Measurements from ENCODE around the gene CEMIP. TPM values are rescaled to one million over a fixed set of nuclear protein-coding genes. Genes with fewer than 3 reads are reported as not detected.

CEMIP gene
- polyA plus RNA-seq, 2 of the 4 experiments (the other 2 are of a cell fraction) = 0.54 to 0.84 TPM

- no peak overlapping the region for H3K4me2 ChIP-seq
- DNase-seq (ENCODE audit: low read depth in 1 of 2, low spot score in 1 of 2) (no peak), FAIRE-seq (no peak), ATAC-seq (no peak)
- no peak overlapping the region for H3K4me3 ChIP-seq
- CTCF ChIA-PET = interaction anchor here (0.6 to 9.7 kb wide), 15 partner anchors 10 to 518 kb away, joined by 3 to 235 read pairs (median 6); partner anchors contain the start of gene CEMIP
- WGBS (ENCODE audit: missing lambda C conversion rate) = 81% methylated on average over 3 of the region's 3 CpGs
- POLR2A ChIA-PET = interaction anchor here (0.8 kb wide), 1 partner anchor 33 kb away, joined by 3 read pairs; the partner anchor contains the start of gene TLNRD1
- H3K9me3 ChIP-seq = peaks cover 3% of the 10 kb centered on the region; the same call in 2 of the 3 replicates
- TF ChIP-seq RCOR1 (IDR thresholded peaks at IDR 0.05; ENCODE audit: low read depth, low read length) (no peak), NR3C1 (IDR thresholded peaks at IDR 0.05) (no peak)
- H3K4me1 ChIP-seq = no peaks in the 10 kb centered on the region
- H3K27ac ChIP-seq = no peak overlapping the region
Observed at GRCh38 chr15:80967451-80967850, 188.3 kb downstream of the CEMIP start.

- POLR2A ChIA-PET = no interaction called here
- no peaks in the 10 kb centered on the region for H3K4me1 ChIP-seq
- H3K4me2 ChIP-seq = no peak overlapping the region
- CTCF ChIA-PET = interaction anchor here (0.6 to 9.7 kb wide), 24 partner anchors 9 to 518 kb away, joined by 3 to 235 read pairs (median 5); partner anchors contain the start of gene CEMIP
- H3K27ac ChIP-seq = no peak overlapping the region
- H3K9me3 ChIP-seq = peaks cover 3% of the 10 kb centered on the region; the same call in 2 of the 3 replicates
- H3K4me3 ChIP-seq = no peak overlapping the region
- TF ChIP-seq HOXB13 (CRISPR knock-in tag; IDR thresholded peaks at IDR 0.05; ENCODE audit: low read depth) = no peak
- no peak for TF ChIP-seq PHF8 (IDR thresholded peaks at IDR 0.05; ENCODE audit: borderline replicate concordance, low read depth)
- no peak for TF ChIP-seq POLR2A (IDR thresholded peaks at IDR 0.05; ENCODE audit: low read length)
- TF ChIP-seq RAD21 (conservative IDR thresholded peaks at IDR 0.05 in 1 of 2, IDR thresholded peaks at IDR 0.05 in 1 of 2) = no peak
- TF ChIP-seq FOSL2 (IDR thresholded peaks at IDR 0.05) = no peak
- no peak for TF ChIP-seq FOSL2 (CRISPR knock-in tag; IDR thresholded peaks at IDR 0.05)
- TF ChIP-seq ELK1 (IDR thresholded peaks at IDR 0.05; ENCODE audit: low read depth, low read length) = no peak
- no peak for TF ChIP-seq RNF2 (IDR thresholded peaks at IDR 0.05; ENCODE audit: borderline replicate concordance, low read depth)
- TF ChIP-seq CTCF (IDR thresholded peaks at IDR 0.05) = no peak
- no peak for TF ChIP-seq PBX3 (IDR thresholded peaks at IDR 0.05)
- TF ChIP-seq ESRRA (IDR thresholded peaks at IDR 0.05; ENCODE audit: borderline replicate concordance, low read length) = no peak
- TF ChIP-seq CEBPB (IDR thresholded peaks at IDR 0.05) = no peak
- no peak for TF ChIP-seq HOXA7 (CRISPR knock-in tag; IDR thresholded peaks at IDR 0.05)
- TF ChIP-seq GATA3 (IDR thresholded peaks at IDR 0.05; ENCODE audit: borderline replicate concordance) = no peak
- TF ChIP-seq MAZ (IDR thresholded peaks at IDR 0.05; ENCODE audit: borderline replicate concordance, low read depth, low read length) = no peak
- TF ChIP-seq TP53 (CRISPR knock-in tag; IDR thresholded peaks at IDR 0.05) = no peak
- FAIRE-seq (no peak), DNase-seq (ENCODE audit: low read depth in 1 of 2, low spot score in 1 of 2) (no peak), ATAC-seq (no peak)
- WGBS (ENCODE audit: missing lambda C conversion rate) = 95% methylated on average over 4 of the region's 4 CpGs
Observed at GRCh38 chr15:80967991-80968510, 188.9 kb downstream of the CEMIP start.

GRCh38 chr15:80969316-80969715 lies 190.1 kb downstream of the CEMIP start:
- TF ChIP-seq ATOH8 (CRISPR knock-in tag; IDR thresholded peaks at IDR 0.05; ENCODE audit: low read depth) (no peak), JUN (IDR thresholded peaks at IDR 0.05) (no peak), MAFK (IDR thresholded peaks at IDR 0.05; ENCODE audit: partially characterized antibody) (no peak), NPAS2 (CRISPR knock-in tag; IDR thresholded peaks at IDR 0.05; ENCODE audit: borderline replicate concordance) (no peak), RNF2 (IDR thresholded peaks at IDR 0.05; ENCODE audit: borderline replicate concordance, low read depth) (no peak), RARB (CRISPR knock-in tag; IDR thresholded peaks at IDR 0.05) (no peak), EHF (CRISPR knock-in tag; IDR thresholded peaks at IDR 0.05) (no peak), ZNF302 (CRISPR knock-in tag; IDR thresholded peaks at IDR 0.05) (no peak)
- 94% methylated on average over 7 of the region's 7 CpGs for WGBS (ENCODE audit: missing lambda C conversion rate)
- ChIA-PET POLR2A (no interaction called here), CTCF (interaction anchor here (0.6 to 9.7 kb wide), 87 partner anchors 8 to 554 kb away, joined by 3 to 235 read pairs (median 5); partner anchors contain the start of genes ABHD17C and CEMIP)
- ATAC-seq = no peak
- H3K4me1 ChIP-seq = no peaks in the 10 kb centered on the region
- H3K4me3 ChIP-seq = no peak overlapping the region
- no peak for DNase-seq (ENCODE audit: low read depth in 1 of 2, low spot score in 1 of 2)
- FAIRE-seq = no peak
- no peak overlapping the region for H3K4me2 ChIP-seq
- H3K9me3 ChIP-seq = peaks cover 2% of the 10 kb centered on the region; the same call in 2 of the 3 replicates
- no peak overlapping the region for H3K27ac ChIP-seq
